OCI-LY1 (cell line): ENCODE data around the gene DRD3.

Source experiments
- CTCF ChIP-seq: fragments of 200-600 bp; sonication (generic), shearing (Covaris generic); IDR thresholded peaks from 2 replicates; pipeline ENCODE4 v1.5.1; 2017; ENCODE audit warnings: mild to moderate bottlenecking, antibody characterized with exemption, low read length, moderate library complexity, mixed read lengths
- EZH2 ChIP-seq: fragments of 200-600 bp; sonication (generic), shearing (Covaris generic); IDR thresholded peaks from 2 replicates; pipeline ENCODE4 v1.8.0; 2017; ENCODE audit warnings: borderline replicate concordance, mixed run types, mild to moderate bottlenecking, antibody characterized with exemption, low read length, moderate library complexity, mixed read lengths

- TF ChIP-seq CTCF, result no peak
- TF ChIP-seq EZH2, result no peak
Observed at GRCh38 chr3:114104414-114104813, 74.4 kb downstream of the DRD3 start.
